ENCODE measurements around the gene DGAT2.

The DGAT2 gene

GRCh38 chr11:75801362-75802020, 32.9 kb downstream of the DGAT2 start:
- DNase-seq (ENCODE audit: low read depth) = no peak

- DNase-seq (ENCODE audit: low read depth) = no peak
These were observed 33.7 kb downstream of the DGAT2 start for GRCh38 chr11:75802021-75802912.

- DNase-seq (ENCODE audit: low read depth) = peak; percentile 21
These were observed 34.6 kb downstream of the DGAT2 start for GRCh38 chr11:75802913-75803820.

DNA sequence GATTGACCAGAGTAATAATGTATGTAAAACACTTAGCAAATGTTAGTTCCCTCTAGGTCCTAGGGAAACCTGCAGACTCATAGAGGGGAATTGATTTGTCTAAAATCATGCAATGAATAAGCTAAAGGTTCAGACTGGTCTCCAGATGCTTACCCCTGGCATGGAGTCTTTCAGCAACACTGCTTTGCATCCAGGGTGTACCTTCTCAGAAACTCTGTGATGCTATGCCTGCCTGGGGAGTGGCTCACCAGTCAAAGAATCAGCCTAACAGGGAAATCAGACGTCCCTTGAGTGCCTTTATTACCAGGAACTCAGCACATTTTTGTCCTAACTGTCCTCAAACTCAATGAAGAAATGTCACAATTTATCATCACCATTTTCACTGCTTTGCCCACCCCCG, 40.5 kb downstream of the DGAT2 start:
- DNase-seq (ENCODE audit: low read depth) = no peak

GRCh38 chr11:75809991-75810390, 41.4 kb downstream of the DGAT2 start:
- no peak for DNase-seq (ENCODE audit: low read depth)

- no peak for DNase-seq (ENCODE audit: low read depth)
These were observed 42.2 kb downstream of the DGAT2 start for GRCh38 chr11:75810637-75811390.

- DNase-seq (ENCODE audit: low read depth) = no peak
These were observed 42.9 kb downstream of the DGAT2 start for GRCh38 chr11:75811485-75811884.

DNA sequence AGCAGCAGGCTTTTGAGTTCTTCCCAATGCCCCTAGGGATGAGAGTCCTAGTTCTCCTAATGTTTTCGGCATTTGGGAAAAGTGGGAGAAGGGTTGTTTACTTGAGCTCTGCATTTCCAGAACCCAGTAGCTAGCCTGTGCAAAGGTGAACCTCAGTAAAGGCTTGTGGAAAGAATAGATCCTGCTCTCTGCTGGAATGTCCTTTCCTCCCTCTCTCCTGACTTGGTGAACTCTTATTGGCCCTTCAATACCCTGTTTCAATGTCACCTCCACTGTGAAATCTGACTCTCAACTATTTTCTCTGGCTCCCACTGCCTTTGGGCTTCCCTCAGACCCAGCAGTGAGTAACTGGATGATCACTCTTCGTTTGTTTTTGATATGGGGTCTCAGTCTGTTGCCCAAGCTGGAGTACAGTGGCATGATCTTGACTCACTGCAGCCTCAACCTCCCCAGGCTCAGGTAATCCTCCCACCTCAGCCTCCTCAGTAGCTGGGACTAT, 44.0 kb downstream of the DGAT2 start:
- no peak for DNase-seq (ENCODE audit: low read depth)

DNA sequence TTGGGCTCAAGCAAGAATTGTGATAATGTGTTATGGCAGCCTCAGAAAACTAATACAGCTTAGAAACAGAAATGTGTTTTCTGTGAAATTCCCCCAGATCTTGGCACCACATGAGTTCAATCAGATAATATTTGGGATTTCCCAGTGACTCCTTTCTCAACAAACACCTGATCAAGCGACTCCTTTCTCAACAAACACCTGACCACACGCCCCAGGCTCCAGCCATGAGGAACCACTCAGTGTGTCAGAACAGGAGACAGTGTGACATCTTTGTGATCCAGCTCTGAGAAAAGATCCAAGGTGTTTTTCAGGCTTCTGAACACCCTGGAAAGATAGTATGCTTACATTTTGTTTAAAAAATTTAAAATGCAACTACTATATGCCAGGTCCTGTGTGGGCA, 44.5 kb downstream of the DGAT2 start:
- no peak for DNase-seq (ENCODE audit: low read depth)

- DNase-seq (ENCODE audit: low read depth) = no peak
These were observed 45.1 kb downstream of the DGAT2 start for GRCh38 chr11:75813622-75814039.

DNA sequence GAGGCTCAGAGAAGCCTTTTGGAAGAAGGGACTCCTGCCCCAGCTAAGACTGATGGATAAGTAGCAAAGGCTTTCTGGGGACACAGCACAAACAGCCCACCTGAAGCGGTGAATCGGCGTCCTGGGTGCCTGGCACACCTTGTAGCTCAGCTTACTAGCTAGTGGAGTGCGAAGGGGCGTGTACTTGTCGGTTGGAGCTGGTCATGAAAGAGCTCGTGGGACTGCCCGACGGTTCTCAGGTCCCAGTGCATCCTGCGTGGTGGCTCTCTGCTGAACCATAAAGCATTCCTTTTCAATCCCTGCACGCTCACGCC, 45.7 kb downstream of the DGAT2 start:
- DNase-seq (ENCODE audit: low read depth) = no peak

DNA sequence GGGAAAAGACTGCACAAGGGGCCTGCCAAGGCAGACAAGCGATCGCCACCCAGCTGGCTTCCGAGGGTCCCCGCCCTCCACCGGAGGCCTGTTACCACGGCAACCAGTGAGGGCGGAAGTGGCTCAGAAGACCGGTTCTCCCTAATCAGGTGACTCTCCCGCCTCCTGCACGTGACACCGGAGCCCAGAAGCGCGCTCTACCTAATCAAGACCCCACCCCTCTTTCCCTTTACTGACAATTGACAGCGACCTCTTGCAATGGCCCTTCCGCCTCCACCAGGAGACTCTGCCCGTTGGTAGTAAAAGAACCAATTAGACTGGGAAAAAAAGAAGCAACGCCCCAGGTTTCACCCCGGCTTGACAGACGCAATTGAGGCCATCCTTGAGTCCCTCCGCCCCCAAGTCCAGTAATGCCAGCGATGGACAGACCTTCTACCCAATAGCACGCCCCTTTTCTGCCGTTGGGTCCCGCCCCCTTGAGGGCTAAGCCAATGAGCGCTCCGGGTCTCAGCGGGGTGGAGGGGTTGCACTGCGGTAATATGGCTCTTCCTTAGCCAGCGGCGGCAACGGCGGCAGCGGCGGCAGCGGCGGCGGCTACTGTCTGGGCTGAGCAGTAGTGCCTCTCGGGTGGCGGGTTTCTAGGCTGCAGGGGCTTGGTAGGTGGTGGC, 46.2 kb downstream of the DGAT2 start, which contains the start of gene UVRAG:
Gene UVRAG, plus strand, starts transcription at position 534 of the 668 bp plus-strand sequence. CDS start 198 bp downstream, outside the sequence.
- DNase-seq (ENCODE audit: low read depth) = peak; percentile 97

GRCh38 chr11:75815345-75816168, 47.0 kb downstream of the DGAT2 start:
- DNase-seq (ENCODE audit: low read depth) = peak; percentile 50

DNA sequence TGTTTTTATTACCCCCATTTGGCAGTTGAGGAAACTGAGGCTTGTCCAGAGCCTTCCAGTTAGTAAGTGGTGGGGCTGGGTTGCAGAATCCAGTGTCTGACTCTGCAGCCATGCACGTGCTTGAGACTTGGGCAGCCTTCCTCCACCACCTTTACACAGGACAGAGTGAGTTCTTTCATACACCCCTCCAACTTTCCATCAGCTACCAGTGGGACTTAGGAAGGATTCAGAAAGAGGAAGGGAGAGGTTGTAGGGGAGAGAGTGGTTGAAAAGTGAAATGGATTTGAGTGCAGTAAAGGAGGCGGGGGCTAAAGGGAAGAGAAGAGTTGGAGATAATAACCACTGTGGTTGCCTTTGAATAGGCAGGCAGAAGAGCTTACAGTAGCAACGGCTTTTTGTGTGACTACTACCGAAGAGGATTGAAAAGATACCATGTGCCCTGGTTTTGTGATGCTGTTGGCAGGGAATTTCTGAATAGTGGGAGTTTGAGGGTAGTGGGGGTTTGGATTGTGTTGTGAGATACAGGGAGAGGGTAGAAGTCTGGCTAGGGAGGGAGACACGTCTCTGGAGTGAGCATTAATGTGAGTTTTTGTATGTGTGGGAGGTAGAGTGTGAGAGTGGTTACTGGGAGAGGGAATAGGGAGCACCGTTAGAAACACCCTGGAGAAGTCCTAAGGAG, 48.1 kb downstream of the DGAT2 start:
- DNase-seq (ENCODE audit: low read depth) = no peak

DNA sequence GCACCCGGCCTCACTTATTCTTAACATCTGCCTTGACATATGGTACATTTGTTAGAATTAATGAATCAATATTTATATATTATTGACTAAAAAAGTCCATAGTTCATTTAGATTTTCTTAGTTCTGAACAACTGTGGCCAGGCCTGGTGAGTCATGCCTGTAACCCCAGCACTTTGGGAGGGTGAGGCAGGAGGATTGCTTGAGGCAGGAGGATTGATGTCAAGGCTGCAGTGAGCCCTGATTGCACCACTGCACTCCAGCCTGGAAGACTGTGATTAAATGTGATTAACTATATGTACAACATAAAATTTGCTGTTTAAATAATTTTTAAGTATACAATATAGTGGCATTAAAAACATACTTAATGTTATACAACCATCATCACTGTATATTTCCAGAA, 52.1 kb downstream of the DGAT2 start:
- DNase-seq (ENCODE audit: low read depth) = no peak

GRCh38 chr11:75821202-75821601, 52.6 kb downstream of the DGAT2 start:
- no peak for DNase-seq (ENCODE audit: low read depth)

GRCh38 chr11:75822541-75822940, 54.0 kb downstream of the DGAT2 start:
- DNase-seq (ENCODE audit: low read depth) = no peak

GRCh38 chr11:75823415-75823814, 54.8 kb downstream of the DGAT2 start:
- no peak for DNase-seq (ENCODE audit: low read depth)

DNA sequence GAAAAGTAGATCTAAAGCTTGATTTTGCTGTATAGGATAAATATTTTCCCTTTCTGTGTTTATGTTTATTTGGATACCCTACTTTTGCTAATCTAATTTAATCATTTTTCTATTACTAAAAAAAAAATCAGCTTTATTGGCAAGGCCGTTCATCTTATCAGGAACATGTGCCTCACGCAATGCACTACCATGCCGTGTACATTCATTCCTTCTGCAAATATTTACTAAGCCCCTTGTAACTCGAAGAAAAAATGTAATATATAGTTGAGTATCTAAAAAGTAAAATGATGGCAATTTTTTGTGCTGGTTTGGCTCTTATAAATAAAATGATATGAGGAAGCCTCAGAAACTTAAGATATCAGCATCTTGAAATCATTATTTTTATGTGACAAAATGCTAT, 55.4 kb downstream of the DGAT2 start:
- DNase-seq (ENCODE audit: low read depth) = no peak
